ENCODE data around the gene CENPX. TPM values are rescaled to one million over a fixed set of nuclear protein-coding genes. Genes with fewer than 3 reads are reported as not detected.

Gene CENPX
- total and polyA plus RNA-seq, 2 of the 13 experiments (the other 11 are each of a cell fraction or from before 2014, with no cell fraction given) = 92.7 to 170 TPM

DNA sequence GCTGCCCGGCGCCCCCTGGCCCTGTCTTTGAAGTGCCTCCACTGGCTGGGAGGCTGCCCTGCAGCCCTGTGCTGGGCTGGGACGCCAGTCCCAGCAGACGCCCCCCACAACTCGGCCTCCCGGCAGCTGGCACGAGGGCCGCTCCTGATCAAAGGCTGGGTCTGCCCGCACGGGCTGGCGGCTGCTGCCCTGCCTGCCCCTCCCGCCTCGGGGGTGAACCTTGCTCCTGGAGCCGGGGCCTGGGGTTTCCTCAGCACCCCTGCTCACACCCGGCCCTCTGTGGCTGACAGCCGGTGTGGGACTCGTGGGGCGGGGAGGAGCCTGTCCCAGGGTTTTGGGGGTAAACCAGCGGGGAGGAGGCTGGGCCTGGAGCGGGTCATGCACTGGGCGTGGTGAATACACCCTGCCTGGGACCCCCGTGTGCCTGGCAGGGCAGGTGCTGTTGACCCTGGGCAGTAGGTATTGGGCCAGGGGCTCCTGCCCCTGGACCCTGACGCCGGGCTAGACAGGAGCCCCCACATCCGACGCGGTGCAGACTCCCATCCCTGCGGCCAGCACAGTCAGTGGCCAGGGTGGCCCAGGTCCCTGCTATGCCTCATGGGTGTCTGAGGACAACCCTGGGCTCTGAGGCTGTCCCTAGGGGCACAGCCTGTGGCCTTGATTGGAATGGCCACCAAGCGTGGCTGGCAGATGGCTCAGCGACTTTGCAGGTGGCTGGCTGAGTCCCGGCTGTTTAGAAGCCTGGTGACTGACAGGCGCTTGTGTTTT is 21.7 kb downstream of the CENPX start (continued):
- TF ChIP-seq, protein P1, sequence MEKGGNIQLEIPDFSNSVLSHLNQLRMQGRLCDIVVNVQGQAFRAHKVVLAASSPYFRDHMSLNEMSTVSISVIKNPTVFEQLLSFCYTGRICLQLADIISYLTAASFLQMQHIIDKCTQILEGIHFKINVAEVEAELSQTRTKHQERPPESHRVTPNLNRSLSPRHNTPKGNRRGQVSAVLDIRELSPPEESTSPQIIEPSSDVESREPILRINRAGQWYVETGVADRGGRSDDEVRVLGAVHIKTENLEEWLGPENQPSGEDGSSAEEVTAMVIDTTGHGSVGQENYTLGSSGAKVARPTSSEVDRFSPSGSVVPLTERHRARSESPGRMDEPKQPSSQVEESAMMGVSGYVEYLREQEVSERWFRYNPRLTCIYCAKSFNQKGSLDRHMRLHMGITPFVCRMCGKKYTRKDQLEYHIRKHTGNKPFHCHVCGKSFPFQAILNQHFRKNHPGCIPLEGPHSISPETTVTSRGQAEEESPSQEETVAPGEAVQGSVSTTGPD (CRISPR knock-in tag; IDR thresholded peaks at IDR 0.05) = peak; percentile 66
- 0 out of 2 replicates have a peak, but pooled peaks have one; percentile 88 for TF ChIP-seq ZNF616 (CRISPR knock-in tag; IDR thresholded peaks at IDR 0.05; ENCODE audit: low read depth)
- 0 out of 2 replicates have a peak, but pooled peaks have one; percentile 86 for TF ChIP-seq U2AF2 (IDR thresholded peaks at IDR 0.05; ENCODE audit: low read depth, low read length)
- TF ChIP-seq KDM4B (CRISPR knock-in tag; IDR thresholded peaks at IDR 0.05) = peak; percentile 97
- TF ChIP-seq, protein P2, sequence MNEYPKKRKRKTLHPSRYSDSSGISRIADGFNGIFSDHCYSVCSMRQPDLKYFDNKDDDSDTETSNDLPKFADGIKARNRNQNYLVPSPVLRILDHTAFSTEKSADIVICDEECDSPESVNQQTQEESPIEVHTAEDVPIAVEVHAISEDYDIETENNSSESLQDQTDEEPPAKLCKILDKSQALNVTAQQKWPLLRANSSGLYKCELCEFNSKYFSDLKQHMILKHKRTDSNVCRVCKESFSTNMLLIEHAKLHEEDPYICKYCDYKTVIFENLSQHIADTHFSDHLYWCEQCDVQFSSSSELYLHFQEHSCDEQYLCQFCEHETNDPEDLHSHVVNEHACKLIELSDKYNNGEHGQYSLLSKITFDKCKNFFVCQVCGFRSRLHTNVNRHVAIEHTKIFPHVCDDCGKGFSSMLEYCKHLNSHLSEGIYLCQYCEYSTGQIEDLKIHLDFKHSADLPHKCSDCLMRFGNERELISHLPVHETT (CRISPR knock-in tag; conservative IDR thresholded peaks at IDR 0.05) = peak; percentile 83; the same call in 1 of the 2 replicates
- no peak; the same call in 1 of the 2 replicates for TF ChIP-seq REL (CRISPR knock-in tag; conservative IDR thresholded peaks at IDR 0.05)
- TF ChIP-seq, protein P3, sequence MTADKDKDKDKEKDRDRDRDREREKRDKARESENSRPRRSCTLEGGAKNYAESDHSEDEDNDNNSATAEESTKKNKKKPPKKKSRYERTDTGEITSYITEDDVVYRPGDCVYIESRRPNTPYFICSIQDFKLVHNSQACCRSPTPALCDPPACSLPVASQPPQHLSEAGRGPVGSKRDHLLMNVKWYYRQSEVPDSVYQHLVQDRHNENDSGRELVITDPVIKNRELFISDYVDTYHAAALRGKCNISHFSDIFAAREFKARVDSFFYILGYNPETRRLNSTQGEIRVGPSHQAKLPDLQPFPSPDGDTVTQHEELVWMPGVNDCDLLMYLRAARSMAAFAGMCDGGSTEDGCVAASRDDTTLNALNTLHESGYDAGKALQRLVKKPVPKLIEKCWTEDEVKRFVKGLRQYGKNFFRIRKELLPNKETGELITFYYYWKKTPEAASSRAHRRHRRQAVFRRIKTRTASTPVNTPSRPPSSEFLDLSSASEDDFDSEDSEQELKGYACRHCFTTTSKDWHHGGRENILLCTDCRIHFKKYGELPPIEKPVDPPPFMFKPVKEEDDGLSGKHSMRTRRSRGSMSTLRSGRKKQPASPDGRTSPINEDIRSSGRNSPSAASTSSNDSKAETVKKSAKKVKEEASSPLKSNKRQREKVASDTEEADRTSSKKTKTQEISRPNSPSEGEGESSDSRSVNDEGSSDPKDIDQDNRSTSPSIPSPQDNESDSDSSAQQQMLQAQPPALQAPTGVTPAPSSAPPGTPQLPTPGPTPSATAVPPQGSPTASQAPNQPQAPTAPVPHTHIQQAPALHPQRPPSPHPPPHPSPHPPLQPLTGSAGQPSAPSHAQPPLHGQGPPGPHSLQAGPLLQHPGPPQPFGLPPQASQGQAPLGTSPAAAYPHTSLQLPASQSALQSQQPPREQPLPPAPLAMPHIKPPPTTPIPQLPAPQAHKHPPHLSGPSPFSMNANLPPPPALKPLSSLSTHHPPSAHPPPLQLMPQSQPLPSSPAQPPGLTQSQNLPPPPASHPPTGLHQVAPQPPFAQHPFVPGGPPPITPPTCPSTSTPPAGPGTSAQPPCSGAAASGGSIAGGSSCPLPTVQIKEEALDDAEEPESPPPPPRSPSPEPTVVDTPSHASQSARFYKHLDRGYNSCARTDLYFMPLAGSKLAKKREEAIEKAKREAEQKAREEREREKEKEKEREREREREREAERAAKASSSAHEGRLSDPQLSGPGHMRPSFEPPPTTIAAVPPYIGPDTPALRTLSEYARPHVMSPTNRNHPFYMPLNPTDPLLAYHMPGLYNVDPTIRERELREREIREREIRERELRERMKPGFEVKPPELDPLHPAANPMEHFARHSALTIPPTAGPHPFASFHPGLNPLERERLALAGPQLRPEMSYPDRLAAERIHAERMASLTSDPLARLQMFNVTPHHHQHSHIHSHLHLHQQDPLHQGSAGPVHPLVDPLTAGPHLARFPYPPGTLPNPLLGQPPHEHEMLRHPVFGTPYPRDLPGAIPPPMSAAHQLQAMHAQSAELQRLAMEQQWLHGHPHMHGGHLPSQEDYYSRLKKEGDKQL (CRISPR knock-in tag; IDR thresholded peaks at IDR 0.05; ENCODE audit: low read depth) = peak; percentile 48; the same call in 1 of the 2 replicates
- TF ChIP-seq, protein P4, sequence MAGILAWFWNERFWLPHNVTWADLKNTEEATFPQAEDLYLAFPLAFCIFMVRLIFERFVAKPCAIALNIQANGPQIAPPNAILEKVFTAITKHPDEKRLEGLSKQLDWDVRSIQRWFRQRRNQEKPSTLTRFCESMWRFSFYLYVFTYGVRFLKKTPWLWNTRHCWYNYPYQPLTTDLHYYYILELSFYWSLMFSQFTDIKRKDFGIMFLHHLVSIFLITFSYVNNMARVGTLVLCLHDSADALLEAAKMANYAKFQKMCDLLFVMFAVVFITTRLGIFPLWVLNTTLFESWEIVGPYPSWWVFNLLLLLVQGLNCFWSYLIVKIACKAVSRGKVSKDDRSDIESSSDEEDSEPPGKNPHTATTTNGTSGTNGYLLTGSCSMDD (CRISPR knock-in tag; IDR thresholded peaks at IDR 0.05) = peak; percentile 59; the same call in 1 of the 2 replicates
- TF ChIP-seq ZNF382 (CRISPR knock-in tag; IDR thresholded peaks at IDR 0.05; ENCODE audit: borderline replicate concordance) = no peak
- peak; percentile 86 for TF ChIP-seq PHF5A (CRISPR knock-in tag; IDR thresholded peaks at IDR 0.05; ENCODE audit: low read depth, unreplicated experiment)
- peak; percentile 69; the same call in 1 of the 2 replicates for TF ChIP-seq ZNF232 (CRISPR knock-in tag; IDR thresholded peaks at IDR 0.05; ENCODE audit: borderline replicate concordance)
- peak; percentile 94 for TF ChIP-seq MYC (CRISPR knock-in tag; IDR thresholded peaks at IDR 0.05; ENCODE audit: borderline replicate concordance)
- no peak for TF ChIP-seq FOXA1 (IDR thresholded peaks at IDR 0.05)
- TF ChIP-seq FOXA1 (CRISPR knock-in tag; IDR thresholded peaks at IDR 0.05) = peak; percentile 39; the same call in 1 of the 2 replicates
- TF ChIP-seq, protein P5, sequence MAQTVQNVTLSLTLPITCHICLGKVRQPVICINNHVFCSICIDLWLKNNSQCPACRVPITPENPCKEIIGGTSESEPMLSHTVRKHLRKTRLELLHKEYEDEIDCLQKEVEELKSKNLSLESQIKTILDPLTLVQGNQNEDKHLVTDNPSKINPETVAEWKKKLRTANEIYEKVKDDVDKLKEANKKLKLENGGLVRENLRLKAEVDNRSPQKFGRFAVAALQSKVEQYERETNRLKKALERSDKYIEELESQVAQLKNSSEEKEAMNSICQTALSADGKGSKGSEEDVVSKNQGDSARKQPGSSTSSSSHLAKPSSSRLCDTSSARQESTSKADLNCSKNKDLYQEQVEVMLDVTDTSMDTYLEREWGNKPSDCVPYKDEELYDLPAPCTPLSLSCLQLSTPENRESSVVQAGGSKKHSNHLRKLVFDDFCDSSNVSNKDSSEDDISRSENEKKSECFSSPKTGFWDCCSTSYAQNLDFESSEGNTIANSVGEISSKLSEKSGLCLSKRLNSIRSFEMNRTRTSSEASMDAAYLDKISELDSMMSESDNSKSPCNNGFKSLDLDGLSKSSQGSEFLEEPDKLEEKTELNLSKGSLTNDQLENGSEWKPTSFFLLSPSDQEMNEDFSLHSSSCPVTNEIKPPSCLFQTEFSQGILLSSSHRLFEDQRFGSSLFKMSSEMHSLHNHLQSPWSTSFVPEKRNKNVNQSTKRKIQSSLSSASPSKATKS (CRISPR knock-in tag; IDR thresholded peaks at IDR 0.05) = 0 out of 2 replicates have a peak, but pooled peaks have one; percentile 42
- peak; percentile 87; the same call in 1 of the 2 replicates for TF ChIP-seq HMG20A (CRISPR knock-in tag; IDR thresholded peaks at IDR 0.05; ENCODE audit: borderline replicate concordance)

Measured in HepG2 (cell line).